ENCODE data around the gene GPR37.

GPR37 gene

DNA sequence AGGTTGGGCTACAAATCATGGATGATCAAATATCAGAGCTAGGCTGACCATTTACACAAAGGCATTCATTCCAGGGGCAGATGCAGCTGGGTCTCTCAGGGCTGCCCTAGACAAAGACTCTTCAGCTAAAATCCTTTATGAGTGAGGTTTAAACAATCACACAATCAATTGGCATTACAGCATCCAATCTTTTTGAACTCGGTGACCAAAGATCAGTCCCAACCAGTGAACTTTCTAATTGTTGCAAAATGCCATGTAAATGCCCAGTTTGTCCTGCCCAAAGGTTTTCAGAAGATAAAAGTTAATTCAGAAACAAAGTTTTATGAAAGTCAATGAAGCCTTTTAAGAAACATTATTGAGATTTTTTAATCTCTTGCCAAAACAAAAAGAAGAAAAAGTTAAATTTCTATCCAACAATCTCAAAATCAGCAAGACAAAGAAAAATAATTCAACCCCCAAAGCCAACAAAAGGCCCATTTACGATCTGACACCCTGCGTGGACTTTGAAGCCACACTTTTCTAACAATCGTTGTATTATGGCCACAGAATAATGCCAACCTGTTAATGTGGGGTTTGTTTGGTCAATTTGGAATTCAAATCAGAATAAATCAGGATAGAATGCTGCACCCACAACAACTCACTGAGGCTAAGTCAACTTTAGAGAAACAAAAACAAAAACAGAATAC is 40.9 kb downstream of the GPR37 start:
- Histone ChIP-seq H3K27me3 (no peaks in the 10 kb centered on the region), H3K4me1 (no peaks in the 10 kb centered on the region), H3K27ac (no peak overlapping the region), H3K9me3 (no peaks in the 10 kb centered on the region), H3K36me3 (no peaks in the 10 kb centered on the region), H3K4me3 (no peak overlapping the region)
- intact Hi-C loops (cut with DNase I; ENCODE audit: low total_unique reads): no loop called here
- TF ChIP-seq, protein P1, sequence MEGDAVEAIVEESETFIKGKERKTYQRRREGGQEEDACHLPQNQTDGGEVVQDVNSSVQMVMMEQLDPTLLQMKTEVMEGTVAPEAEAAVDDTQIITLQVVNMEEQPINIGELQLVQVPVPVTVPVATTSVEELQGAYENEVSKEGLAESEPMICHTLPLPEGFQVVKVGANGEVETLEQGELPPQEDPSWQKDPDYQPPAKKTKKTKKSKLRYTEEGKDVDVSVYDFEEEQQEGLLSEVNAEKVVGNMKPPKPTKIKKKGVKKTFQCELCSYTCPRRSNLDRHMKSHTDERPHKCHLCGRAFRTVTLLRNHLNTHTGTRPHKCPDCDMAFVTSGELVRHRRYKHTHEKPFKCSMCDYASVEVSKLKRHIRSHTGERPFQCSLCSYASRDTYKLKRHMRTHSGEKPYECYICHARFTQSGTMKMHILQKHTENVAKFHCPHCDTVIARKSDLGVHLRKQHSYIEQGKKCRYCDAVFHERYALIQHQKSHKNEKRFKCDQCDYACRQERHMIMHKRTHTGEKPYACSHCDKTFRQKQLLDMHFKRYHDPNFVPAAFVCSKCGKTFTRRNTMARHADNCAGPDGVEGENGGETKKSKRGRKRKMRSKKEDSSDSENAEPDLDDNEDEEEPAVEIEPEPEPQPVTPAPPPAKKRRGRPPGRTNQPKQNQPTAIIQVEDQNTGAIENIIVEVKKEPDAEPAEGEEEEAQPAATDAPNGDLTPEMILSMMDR (IDR thresholded peaks at IDR 0.05): no peak
- DNase-seq: no peak

DNA sequence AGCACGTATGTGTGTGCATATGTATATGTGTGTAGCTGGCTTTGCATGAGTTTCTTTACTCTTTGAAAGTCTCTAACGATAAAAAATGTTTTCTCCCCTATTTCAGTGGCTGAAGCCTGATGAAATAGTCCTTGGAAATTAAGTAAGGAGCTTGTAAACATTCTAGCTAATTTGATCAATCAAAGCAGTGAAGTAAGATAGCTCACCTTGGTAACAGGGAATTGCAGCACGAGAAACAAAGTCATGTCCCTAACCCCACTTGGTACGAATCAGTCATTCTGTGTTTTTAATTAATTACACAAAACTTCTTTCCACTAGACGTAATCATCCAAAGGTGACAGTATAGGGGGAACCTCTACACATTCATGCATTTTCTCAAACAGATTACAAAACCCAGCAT is 41.5 kb downstream of the GPR37 start:
- intact Hi-C loops (cut with DNase I; ENCODE audit: low total_unique reads): no loop called here
- Histone ChIP-seq H3K4me1 (no peaks in the 10 kb centered on the region), H3K36me3 (no peaks in the 10 kb centered on the region)

DNA sequence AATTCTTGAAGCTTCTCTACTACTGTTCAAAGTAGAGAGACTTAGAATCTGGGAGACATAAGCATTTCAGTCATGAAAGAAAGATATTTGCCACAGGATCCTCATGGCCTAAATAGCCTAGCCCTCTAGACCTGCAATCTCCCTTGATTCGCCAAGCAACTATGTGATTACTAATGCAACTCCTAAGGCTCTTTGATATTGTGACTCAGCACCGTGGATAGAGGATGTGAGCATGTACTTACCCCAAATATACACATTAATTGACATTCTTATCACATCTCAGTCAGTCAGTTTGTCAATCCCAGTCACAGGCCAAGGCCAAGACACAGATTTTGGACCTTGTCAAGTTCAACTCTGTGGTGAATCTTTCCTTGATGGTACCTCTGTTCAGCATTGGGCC is 42.6 kb downstream of the GPR37 start:
- TF ChIP-seq, protein P1 (IDR thresholded peaks at IDR 0.05): no peak
- no peak overlapping the region for H3K4me3 ChIP-seq
- H3K27me3 ChIP-seq: no peaks in the 10 kb centered on the region
- intact Hi-C loops (cut with DNase I; ENCODE audit: low total_unique reads): no loop called here
- H3K27ac ChIP-seq: no peak overlapping the region
- no peaks in the 10 kb centered on the region for H3K9me3 ChIP-seq
- H3K36me3 ChIP-seq: no peaks in the 10 kb centered on the region
- no peaks in the 10 kb centered on the region for H3K4me1 ChIP-seq
- DNase-seq: no peak

More for the DNA sequence above, 41.5 kb downstream of the GPR37 start:
- Histone ChIP-seq H3K9me3 (no peaks in the 10 kb centered on the region), H3K4me3 (no peak overlapping the region), H3K27ac (no peak overlapping the region), H3K27me3 (no peaks in the 10 kb centered on the region)
- DNase-seq: no peak
- TF ChIP-seq, protein P1 (IDR thresholded peaks at IDR 0.05): no peak

DNA sequence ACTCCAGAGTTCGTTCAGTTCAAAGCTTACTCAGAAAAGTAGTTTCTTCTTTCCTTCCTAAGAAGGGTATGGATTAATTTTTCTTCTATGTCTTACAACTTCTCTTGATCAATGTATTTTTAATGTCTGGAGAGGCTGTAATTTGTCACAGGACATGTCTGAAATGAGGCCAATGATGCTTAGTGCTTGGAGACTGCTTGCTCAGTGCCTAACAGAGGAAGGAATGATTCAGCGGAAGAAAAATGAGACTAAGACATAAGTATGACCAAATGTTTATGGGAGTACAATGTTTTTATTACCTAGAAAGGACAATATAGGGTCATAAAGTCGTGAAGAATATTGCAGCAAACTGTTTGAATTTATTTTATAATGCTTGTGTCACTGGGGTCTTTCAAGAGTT is 43.3 kb downstream of the GPR37 start:
- Histone ChIP-seq H3K36me3 (no peaks in the 10 kb centered on the region), H3K9me3 (no peaks in the 10 kb centered on the region), H3K4me3 (no peak overlapping the region), H3K27ac (no peak overlapping the region), H3K4me1 (no peaks in the 10 kb centered on the region), H3K27me3 (no peaks in the 10 kb centered on the region)
- TF ChIP-seq, protein P1 (IDR thresholded peaks at IDR 0.05): no peak
- no peak for DNase-seq
- intact Hi-C loops (cut with DNase I; ENCODE audit: low total_unique reads): no loop called here

DNA sequence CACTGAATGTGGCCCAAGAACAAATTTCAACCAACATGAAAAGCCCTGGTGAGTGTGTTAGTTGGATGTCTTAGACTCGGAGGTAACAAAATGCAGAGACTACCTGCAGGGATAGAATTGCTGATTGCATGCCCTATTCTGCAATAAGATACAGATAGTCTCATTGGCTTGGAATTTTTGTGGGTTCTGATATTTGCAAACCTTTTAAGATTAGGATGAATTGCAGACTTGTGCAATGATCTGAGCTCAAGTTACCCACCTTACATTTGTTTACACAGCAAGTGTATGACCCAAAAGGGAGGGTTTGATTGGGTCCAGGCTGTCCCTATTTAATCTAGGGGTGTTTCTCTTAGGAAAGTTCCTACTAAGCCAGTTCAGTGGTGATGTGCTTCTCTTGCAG is 45.4 kb downstream of the GPR37 start:
- TF ChIP-seq, protein P1 (IDR thresholded peaks at IDR 0.05): no peak
- Histone ChIP-seq H3K27ac (no peak overlapping the region), H3K27me3 (no peaks in the 10 kb centered on the region), H3K9me3 (no peaks in the 10 kb centered on the region), H3K4me3 (no peak overlapping the region), H3K36me3 (no peaks in the 10 kb centered on the region), H3K4me1 (no peaks in the 10 kb centered on the region)
- intact Hi-C loops (cut with DNase I; ENCODE audit: low total_unique reads): no loop called here
- no peak for DNase-seq

All from tibial artery (tissue), 4 donors.